ENCODE measurements around the gene PLA2G2F.

Gene PLA2G2F

GRCh38 chr1:20138961-20139550, at the start of gene PLA2G2F:
Gene PLA2G2F (plus strand): TSS chr1:20139323. CDS start chr1:20139428, 105 bp downstream.
- no peak for DNase-seq (ENCODE audit: low spot score)

GRCh38 chr1:20089328-20090077, 49.6 kb upstream of the PLA2G2F start:
- DNase-seq (ENCODE audit: low spot score): no peak

DNA sequence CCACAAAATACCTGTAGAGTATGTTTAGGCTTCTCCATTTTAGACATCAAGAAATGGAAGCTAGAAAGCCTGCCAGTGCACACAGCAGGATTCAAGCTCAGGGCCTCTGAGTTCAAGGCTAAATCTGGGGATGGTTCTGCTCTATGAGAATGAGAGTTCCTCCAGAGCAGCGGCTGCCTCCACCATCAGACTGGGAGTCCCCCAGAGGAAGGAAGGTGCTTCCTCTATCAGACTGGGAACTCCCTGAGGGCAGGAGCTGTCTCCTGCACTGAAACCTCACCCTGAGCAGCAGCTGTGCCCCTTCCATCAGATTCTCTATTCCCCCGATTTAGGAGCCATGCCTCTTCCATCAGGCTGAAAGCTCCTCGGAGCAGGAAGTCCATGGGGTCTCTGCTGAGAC, 49.0 kb upstream of the PLA2G2F start:
- no peak for DNase-seq (ENCODE audit: low spot score)

DNA sequence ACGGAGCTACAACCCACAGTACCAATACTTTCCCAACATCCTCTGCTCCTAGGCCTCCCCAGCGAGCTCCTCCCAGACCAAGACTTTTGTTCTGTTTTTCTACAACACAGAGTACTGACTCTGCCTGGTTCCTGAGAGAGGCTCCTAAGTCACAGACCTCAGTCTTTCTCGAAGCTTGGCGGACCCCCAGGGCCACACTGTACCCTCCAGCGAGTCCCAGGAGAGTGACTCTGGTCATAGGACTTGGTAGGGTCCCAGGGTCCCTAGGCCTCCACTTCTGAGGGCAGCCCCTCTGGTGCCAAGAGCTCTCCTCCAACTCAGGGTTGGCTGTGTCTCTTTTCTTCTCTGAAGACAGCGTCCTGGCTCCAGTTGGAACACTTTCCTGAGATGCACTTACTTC, 48.5 kb upstream of the PLA2G2F start:
- no peak for DNase-seq (ENCODE audit: low spot score)

DNA sequence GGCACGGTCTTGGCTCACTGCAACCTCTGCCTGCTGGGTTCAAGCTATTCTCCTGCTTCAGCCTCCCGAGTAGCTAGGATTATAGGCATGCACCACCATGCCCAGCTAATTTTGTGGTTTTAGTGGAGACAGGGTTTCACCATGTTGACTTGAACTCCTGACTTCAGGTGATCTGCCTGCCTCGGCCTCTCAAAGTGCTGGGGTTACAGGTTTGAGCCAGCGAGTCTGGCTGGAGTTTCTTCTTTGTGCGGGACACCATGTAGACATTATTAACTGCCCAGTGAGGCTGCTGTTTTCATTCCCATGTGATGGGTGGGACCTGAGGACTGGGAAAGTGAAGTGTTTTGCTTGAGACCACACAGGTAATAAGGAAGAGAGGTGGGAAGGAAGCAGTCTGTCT, 45.8 kb upstream of the PLA2G2F start:
- no peak for DNase-seq (ENCODE audit: low spot score)

DNA sequence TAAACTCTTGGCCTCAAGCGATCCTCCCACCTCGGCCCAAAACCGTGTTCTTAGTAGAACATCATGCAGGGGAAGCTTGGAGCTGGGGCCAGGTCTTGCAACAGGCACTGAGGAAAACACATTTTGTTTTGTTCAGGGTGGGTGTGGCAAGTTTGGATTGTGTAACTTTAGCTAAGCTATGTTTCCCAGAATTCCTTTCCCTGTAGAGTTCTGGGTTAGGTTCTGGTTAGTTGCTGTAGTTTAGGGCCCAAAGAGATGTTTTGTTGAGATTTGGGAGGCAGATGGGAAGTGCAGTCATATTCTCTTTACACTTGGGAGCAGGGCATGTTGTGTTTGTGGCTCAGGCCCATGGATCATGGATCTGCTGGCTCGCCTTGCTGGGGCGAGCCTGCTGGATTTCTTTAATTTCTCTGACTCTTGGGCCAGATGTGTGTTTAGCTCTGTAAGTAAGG, 45.2 kb upstream of the PLA2G2F start:
- DNase-seq (ENCODE audit: low spot score): no peak

DNA sequence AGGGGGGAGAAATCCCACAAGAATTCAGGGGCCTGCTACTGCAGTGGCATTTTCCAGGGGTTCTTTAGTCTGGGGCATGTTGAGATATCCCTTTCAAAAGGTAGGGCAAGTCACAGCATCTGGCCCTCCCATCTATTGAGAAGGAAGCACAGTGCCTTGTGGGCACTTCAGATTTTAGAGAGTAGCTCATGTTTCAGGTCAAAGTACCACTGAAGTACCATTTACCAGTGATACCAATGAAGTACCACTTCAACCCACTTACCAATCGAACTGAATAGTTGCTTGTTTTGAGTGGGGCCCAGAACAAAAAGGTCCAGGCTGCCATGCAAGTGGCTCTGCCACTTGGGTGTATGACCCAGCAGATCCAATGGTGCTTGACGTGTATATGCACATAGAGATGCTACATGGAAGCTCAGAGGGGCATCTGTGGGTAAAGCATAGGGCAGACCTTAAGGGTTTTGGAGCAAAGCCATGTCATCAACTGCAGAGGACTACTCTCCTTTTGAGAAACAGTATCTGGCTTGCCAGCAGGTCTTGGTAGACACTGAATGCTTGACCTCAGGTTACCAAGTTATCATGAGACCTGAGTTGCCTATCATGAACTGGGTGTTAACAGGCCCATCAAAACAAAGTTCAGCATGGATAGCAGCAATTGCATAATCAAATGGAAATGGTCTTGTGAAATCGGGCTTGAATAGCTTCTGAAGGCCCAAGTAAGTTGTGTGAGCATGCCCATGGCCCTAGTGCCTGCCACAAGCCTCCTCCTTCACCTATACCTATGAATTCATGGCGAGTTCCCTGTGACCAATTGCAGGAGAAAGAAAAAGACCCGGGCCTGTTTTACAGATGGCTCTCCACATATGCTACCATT, 43.3 kb upstream of the PLA2G2F start:
- DNase-seq (ENCODE audit: low spot score): no peak

DNA sequence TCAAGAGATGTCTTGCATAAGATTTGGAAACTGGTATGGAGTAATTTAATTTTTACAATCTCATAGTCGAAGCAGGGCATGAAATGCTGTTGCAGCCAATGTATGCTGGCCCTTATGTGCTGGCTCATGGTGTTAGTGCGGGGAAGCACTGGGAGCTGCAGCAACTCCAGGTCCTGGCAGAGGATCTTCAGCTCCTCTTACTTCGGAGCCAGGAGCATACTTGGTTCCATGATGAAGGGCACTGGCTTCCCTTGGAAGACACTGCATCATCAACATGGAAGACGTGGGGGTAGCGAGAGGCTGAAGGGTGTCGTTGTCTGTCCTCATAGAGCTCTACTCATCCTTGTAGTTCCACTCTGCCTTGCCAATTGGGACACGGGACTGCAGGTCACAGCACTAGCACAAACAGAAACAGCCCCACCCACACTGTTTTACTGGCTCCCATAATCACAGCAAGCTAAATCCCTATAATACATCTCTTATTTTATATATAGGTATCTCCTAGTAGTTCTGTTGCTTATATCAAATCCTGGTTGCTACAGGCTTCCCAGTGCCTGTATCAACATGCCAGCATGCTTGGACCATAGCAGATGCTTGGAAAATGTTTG, 42.2 kb upstream of the PLA2G2F start:
- DNase-seq (ENCODE audit: low spot score): no peak

GRCh38 chr1:20099533-20099932, 39.6 kb upstream of the PLA2G2F start:
- no peak for DNase-seq (ENCODE audit: low spot score)

DNA sequence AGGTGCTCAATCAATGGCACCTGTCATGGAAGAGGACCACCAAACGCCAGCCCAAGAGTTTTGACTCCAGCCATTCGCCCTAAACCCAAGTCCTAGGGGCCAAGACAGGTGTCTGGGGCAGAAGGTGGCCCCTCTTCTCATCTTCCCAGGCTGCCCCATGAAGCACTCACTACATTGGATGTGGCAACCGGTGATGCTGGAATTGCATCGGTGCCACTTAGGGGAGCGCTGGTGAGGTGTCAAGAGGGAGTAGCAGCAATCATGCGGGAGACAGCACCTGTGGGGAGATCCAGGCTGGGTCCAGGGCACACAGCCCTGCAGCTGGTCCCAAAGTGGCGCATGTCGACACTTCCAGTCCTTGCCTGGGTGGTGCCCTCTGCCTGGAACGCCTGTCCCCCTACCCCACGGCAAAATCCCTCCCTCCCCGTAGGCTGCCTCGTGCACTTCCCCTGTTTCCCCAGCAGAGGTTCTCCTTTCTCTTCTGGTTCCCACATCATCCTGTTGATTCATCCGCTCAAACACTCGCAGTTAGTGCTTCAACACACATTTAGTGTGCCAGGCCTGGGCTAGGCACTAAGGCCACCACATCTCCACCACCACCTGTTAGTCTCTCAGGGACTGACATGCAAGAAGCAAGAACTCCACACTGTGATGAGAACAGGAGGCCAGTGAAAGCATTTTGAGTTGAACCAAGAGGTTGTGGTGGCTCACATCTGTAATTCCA, 38.3 kb upstream of the PLA2G2F start:
- DNase-seq (ENCODE audit: low spot score): no peak

- no peak for DNase-seq (ENCODE audit: low spot score)
Observed at GRCh38 chr1:20102875-20103274, 36.2 kb upstream of the PLA2G2F start.

DNA sequence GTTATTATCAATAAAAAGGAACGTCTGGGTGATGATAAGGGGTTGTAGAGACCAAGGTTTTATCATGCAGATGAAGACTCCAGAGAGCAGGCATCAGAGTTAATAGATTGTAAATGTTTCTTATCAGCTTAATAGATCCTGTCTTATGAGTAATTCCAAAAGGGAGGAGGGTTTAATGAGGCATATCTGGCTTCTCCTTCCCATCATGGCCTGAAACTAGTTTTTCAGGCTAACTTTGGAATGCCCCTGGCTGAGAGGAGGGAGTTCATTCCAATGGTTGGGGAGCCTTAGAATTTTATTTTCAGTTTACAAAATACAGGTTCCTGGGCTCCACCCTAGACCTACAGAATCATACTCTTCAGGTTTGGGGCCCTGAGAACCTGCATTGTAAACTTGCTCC, 33.3 kb upstream of the PLA2G2F start:
- no peak for DNase-seq (ENCODE audit: low spot score)

- no peak for DNase-seq (ENCODE audit: low spot score)
Observed at GRCh38 chr1:20107351-20107750, 31.8 kb upstream of the PLA2G2F start.

GRCh38 chr1:20107796-20108195, 31.3 kb upstream of the PLA2G2F start:
- no peak for DNase-seq (ENCODE audit: low spot score)

- no peak for DNase-seq (ENCODE audit: low spot score)
Observed at GRCh38 chr1:20108366-20109123, 30.6 kb upstream of the PLA2G2F start.

- no peak for DNase-seq (ENCODE audit: low spot score)
Observed at GRCh38 chr1:20109223-20109856, 29.8 kb upstream of the PLA2G2F start.

DNA sequence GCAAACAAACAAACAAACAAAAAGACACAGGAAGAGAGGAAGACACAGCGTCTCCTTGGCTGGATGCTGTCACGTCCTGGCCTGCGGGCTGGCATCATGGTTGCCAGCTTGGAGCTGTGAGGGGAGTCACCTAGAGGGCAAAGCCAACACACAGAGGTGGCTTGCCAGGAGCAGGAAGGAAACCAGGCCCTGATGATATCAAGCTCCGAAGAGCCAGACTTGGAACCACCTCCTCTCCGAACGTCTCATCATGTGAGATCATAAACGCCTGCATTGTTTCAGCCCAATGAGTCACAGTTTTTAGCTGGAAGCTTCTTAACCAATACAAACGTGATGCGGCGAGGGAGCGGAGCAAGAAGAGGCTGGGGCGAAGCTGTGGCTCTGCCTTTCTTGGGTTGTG, 28.4 kb upstream of the PLA2G2F start:
- no peak for DNase-seq (ENCODE audit: low spot score)

DNA sequence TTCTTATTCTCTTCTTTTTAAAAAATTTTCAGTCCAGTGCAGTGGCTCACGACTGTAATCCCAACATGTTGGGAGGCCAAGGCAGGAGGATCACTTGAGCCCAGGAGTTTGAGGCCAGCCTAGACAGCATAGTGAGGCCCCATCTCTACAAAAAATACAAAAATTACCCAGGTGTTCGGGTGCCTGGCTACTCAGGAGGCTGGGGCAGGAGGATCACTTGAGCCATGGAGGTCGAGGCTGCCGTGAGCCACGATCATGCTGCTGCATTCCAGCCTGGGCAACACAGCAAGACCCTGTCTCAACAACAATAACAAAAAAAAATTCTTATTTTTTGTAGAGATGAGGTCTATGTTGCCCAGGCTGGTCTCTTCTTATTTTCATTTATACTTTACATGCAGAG, 27.7 kb upstream of the PLA2G2F start:
- no peak for DNase-seq (ENCODE audit: low spot score)

- DNase-seq (ENCODE audit: low spot score): no peak
Observed at GRCh38 chr1:20112279-20113000, 26.7 kb upstream of the PLA2G2F start.

All from hematopoietic multipotent progenitor cell treated with erythropoietin and hydrocortisone succinate and interleukin-3 and kit ligand, for 15 days (in vitro differentiated cells).